MM.1S (cell line): ENCODE results near the gene SLC25A39.
"Not testable (repeated sequence)": the region's sequence is repeated elsewhere in the genome, so short reads cannot be mapped to it uniquely, and the experiment has no call there.

Source experiments
- DNase-seq: peaks from one replicate; pipeline ENCODE4 v3.0.0-alpha.2; 2015
- H2AFZ ChIP-seq: fragments of 300-600 bp; sonication (generic); 2 replicates; pipeline ENCODE4 v1.6.0; 2016; ENCODE audit warnings: antibody characterized with exemption, low read length
- H3F3A ChIP-seq: fragments of 300-600 bp; sonication (generic); 2 replicates; pipeline ENCODE4 v1.6.1; 2016; ENCODE audit warnings: mild to moderate bottlenecking, antibody characterized with exemption, low read length, moderate library complexity, mixed read lengths; ENCODE audit not compliant: insufficient read depth
- H3K27ac ChIP-seq: fragments of 300-600 bp; sonication (generic); 2 replicates; pipeline ENCODE4 v1.5.1; 2016; ENCODE audit warnings: mild to moderate bottlenecking, low read length
- H3K27me3 ChIP-seq: fragments of 300-600 bp; sonication (generic); replicated peaks from 2 replicates; pipeline ENCODE4 v1.6.0; 2016; ENCODE audit warnings: low read length; ENCODE audit not compliant: insufficient read depth
- H3K36me3 ChIP-seq: fragments of 300-600 bp; sonication (generic); replicated peaks from 2 replicates; pipeline ENCODE4 v1.6.1; 2016; ENCODE audit warnings: mild to moderate bottlenecking, low read length, mixed read lengths; ENCODE audit not compliant: insufficient read depth
- H3K4me1 ChIP-seq: fragments of 300-600 bp; sonication (generic); 2 replicates; pipeline ENCODE4 v1.6.1; 2016; ENCODE audit warnings: low read length, mixed read lengths
- H3K4me2 ChIP-seq: fragments of 300-600 bp; sonication (generic); 2 replicates; pipeline ENCODE4 v1.6.0; 2016; ENCODE audit warnings: low read depth, low read length
- H3K4me3 ChIP-seq: fragments of 300-600 bp; sonication (generic); 2 replicates; pipeline ENCODE4 v1.5.1; 2016; ENCODE audit warnings: low read length, mixed read lengths
- H3K79me2 ChIP-seq: fragments of 300-600 bp; sonication (generic); 2 replicates; pipeline ENCODE4 v1.6.1; 2016; ENCODE audit warnings: mixed run types, low read length, mixed read lengths
- H3K9ac ChIP-seq: fragments of 300-600 bp; sonication (generic); 2 replicates; pipeline ENCODE4 v1.6.1; 2016; ENCODE audit warnings: low read length, mixed read lengths
- H3K9me2 ChIP-seq: fragments of 300-600 bp; sonication (generic); replicated peaks from 2 replicates; pipeline ENCODE4 v1.6.1; 2016; ENCODE audit warnings: mild to moderate bottlenecking, low read length, mixed read lengths; ENCODE audit not compliant: insufficient read depth
- H3K9me3 ChIP-seq: fragments of 300-600 bp; sonication (generic); replicated peaks from 2 replicates; pipeline ENCODE4 v1.6.1; 2016; ENCODE audit warnings: mild to moderate bottlenecking, low read length, mixed read lengths; ENCODE audit not compliant: insufficient read depth
- H4K20me1 ChIP-seq: fragments of 300-600 bp; sonication (generic); 2 replicates; pipeline ENCODE4 v1.6.1; 2016; ENCODE audit warnings: mild to moderate bottlenecking, low read length, moderate library complexity, mixed read lengths; ENCODE audit not compliant: insufficient read depth
- CTCF ChIP-seq: fragments of 300-600 bp; sonication (generic); IDR thresholded peaks from 2 replicates; pipeline ENCODE4 v1.5.1; 2016; ENCODE audit warnings: antibody characterized with exemption, low read length, mixed read lengths
- EZH2 ChIP-seq: fragments of 300-600 bp; sonication (generic); optimal IDR thresholded peaks from 2 replicates; pipeline ENCODE3; 2017; ENCODE audit warnings: low read depth, mild to moderate bottlenecking, antibody characterized with exemption, low read length, mixed read lengths
- EZH2phosphoT487 ChIP-seq: fragments of 300-600 bp; sonication (generic); IDR thresholded peaks from 2 replicates; pipeline ENCODE4 v1.6.1; 2018; ENCODE audit warnings: antibody characterized with exemption, low read length

SLC25A39 gene

GRCh38 chr17:44334315-44334714 is 9.7 kb upstream of the SLC25A39 start:
- Histone ChIP-seq H3K4me3 (no peak overlapping the region), H3K4me2 (no peak overlapping the region), H3K9me3 (no peaks in the 10 kb centered on the region), H3K79me2 (no peaks in the 10 kb centered on the region), H3K27ac (no peak overlapping the region), H3K27me3 (no peaks in the 10 kb centered on the region), H3K9ac (no peak overlapping the region), H3F3A (no peaks in the 10 kb centered on the region), H3K4me1 (peaks cover 4% of the 10 kb centered on the region; the same call in 1 of the 2 replicates), H2AFZ (no peak overlapping the region), H3K36me3 (no peaks in the 10 kb centered on the region), H3K9me2 (no peaks in the 10 kb centered on the region), H4K20me1 (no peaks in the 10 kb centered on the region)
- DNase-seq, result no peak
- TF ChIP-seq CTCF, result no peak
- TF ChIP-seq EZH2, result no peak
- TF ChIP-seq EZH2phosphoT487, result no peak

DNA sequence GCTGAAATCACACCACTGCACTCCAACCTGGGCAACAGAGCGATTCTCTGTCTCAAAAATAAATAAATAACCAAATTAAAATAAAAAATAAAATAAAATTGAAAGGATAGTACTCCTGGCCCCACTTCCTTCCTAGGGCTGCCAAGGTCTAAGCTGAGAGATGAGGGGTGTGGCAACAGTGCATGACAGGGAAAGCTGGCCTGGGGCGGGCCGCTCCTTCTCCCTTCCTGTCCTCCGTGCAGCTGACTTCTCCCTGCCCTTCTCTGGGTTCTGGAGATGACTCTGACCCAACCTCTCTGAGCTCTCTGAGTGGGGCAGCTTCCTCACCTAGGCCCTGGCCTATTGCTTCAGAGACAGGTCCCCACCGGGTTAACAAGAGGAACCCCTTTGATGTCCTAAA is 8.7 kb upstream of the SLC25A39 start:
- Histone ChIP-seq H3K79me2 (no peaks in the 10 kb centered on the region), H3F3A (peaks cover 3% of the 10 kb centered on the region; the same call in 1 of the 2 replicates), H3K27ac (no peak overlapping the region), H3K4me3 (no peak overlapping the region), H3K36me3 (no peaks in the 10 kb centered on the region), H3K9ac (no peak overlapping the region), H3K9me2 (no peaks in the 10 kb centered on the region), H4K20me1 (no peaks in the 10 kb centered on the region), H3K9me3 (no peaks in the 10 kb centered on the region), H3K4me2 (no peak overlapping the region), H3K27me3 (no peaks in the 10 kb centered on the region), H2AFZ (no peak overlapping the region), H3K4me1 (peaks cover 4% of the 10 kb centered on the region; the same call in 1 of the 2 replicates)
- no peak for DNase-seq
- no peak for TF ChIP-seq CTCF
- no peak for TF ChIP-seq EZH2phosphoT487
- no peak for TF ChIP-seq EZH2

- Histone ChIP-seq H3K4me1 (peaks cover 4% of the 10 kb centered on the region; the same call in 1 of the 2 replicates), H2AFZ (peak overlapping the region; percentile 88), H3K4me2 (peak overlapping the region; percentile 14; the same call in 1 of the 2 replicates), H4K20me1 (no peaks in the 10 kb centered on the region), H3F3A (peaks cover 6% of the 10 kb centered on the region; the same call in 1 of the 2 replicates), H3K9me2 (no peaks in the 10 kb centered on the region), H3K9me3 (no peaks in the 10 kb centered on the region), H3K36me3 (no peaks in the 10 kb centered on the region), H3K4me3 (no peak overlapping the region), H3K79me2 (no peaks in the 10 kb centered on the region), H3K9ac (no peak overlapping the region), H3K27ac (no peak overlapping the region), H3K27me3 (no peaks in the 10 kb centered on the region)
- peak; percentile 90 for DNase-seq
- TF ChIP-seq CTCF (peak; percentile 87), EZH2 (no peak)
These were observed 6.7 kb upstream of the SLC25A39 start for GRCh38 chr17:44331249-44331760.

- not testable (repeated sequence) for H3K4me3 ChIP-seq, H3K4me1 ChIP-seq, H3K4me2 ChIP-seq, DNase-seq, H3K27ac ChIP-seq, H3K9me3 ChIP-seq, H3K36me3 ChIP-seq, H3K79me2 ChIP-seq, H3K9me2 ChIP-seq, H3K9ac ChIP-seq, H2AFZ ChIP-seq, H4K20me1 ChIP-seq, H3K27me3 ChIP-seq
- H3F3A ChIP-seq, result peaks cover 16% of the 10 kb centered on the region
These were observed 5.6 kb upstream of the SLC25A39 start for GRCh38 chr17:44330263-44330662.

GRCh38 chr17:44329516-44329915 is 4.9 kb upstream of the SLC25A39 start:
- H3K4me3 ChIP-seq, H3K4me2 ChIP-seq, H3K36me3 ChIP-seq, DNase-seq, H4K20me1 ChIP-seq, H3K9ac ChIP-seq, H2AFZ ChIP-seq, H3K9me2 ChIP-seq, H3K27ac ChIP-seq, H3K9me3 ChIP-seq, H3K4me1 ChIP-seq, H3K27me3 ChIP-seq, H3K79me2 ChIP-seq: not testable (repeated sequence)
- H3F3A ChIP-seq, result peaks cover 21% of the 10 kb centered on the region
